Hematopoietic multipotent progenitor cell treated with erythropoietin and hydrocortisone succinate and interleukin-3 and kit ligand, for 8 days (in vitro differentiated cells): ENCODE data around the gene DAND5.
"Not testable (repeated sequence)": the region's sequence is repeated elsewhere in the genome, so short reads cannot be mapped to it uniquely, and the experiment has no call there.

ENCODE experiments used
- DNase-seq: peaks from one replicate; pipeline ENCODE4 v3.0.0-alpha.2; 2015

Gene DAND5

GRCh38 chr19:12946092-12946721 lies 23.2 kb upstream of the DAND5 start:
- DNase-seq: peak; percentile 77

- peak; percentile 44 for DNase-seq
Measured at GRCh38 chr19:12946731-12947496, 22.5 kb upstream of the DAND5 start.

DNA sequence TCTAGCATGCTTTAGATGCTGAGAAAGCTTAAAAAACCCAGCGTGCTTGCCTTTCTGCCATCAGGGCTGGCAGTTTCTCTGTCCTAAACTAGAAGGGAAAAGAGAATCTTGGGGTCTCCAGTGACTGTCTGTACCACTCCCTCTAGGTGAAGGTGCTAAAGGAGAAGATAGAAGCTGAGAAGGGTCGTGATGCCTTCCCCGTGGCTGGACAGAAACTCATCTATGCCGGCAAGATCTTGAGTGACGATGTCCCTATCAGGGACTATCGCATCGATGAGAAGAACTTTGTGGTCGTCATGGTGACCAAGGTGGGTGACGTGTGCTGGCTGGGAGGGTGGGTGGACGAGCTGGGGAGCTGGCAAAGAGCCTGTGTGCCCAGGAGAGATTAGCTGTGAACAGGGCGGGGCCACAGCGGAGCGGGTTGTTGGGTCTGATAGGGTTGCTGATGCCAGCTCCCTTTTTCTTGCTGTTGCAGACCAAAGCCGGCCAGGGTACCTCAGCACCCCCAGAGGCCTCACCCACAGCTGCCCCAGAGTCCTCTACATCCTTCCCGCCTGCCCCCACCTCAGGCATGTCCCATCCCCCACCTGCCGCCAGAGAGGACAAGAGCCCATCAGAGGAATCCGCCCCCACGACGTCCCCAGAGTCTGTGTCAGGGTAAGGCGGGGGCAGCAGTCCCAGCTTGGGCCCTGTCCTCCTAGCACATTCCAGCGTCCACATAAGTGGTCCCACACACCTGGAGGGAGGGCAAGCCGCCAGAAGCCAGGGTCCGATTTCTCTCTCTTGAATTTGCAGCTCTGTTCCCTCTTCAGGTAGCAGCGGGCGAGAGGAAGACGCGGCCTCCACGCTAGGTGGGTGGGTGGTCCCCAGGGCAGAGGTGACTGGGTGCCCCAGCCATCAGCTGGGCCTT lies 21.4 kb upstream of the DAND5 start:
- DNase-seq: peak; percentile 99

- no peak for DNase-seq
Measured at GRCh38 chr19:12948612-12949362, 20.6 kb upstream of the DAND5 start.

GRCh38 chr19:12949363-12950283 lies 19.8 kb upstream of the DAND5 start:
- no peak for DNase-seq

DNA sequence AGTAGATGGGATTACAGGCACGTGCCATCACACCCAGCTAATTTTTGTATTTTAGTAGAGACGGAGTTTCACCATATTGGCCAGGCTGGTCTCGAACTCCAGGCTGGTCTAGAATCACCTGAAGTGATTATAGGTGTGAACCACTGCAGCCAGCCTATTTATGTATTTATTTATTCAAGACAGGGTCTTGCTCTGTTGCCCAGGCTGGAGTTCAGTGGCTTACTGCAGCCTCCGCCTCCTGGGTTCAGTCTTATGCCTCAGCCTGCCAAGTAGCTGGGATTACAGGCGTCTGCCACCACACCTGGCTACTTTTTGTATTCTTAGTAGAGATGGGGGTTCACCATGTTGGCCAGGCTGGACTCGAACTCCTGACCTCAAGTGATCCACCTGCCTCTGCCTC lies 17.3 kb upstream of the DAND5 start:
- DNase-seq: not testable (repeated sequence)

- DNase-seq: no peak
Measured at GRCh38 chr19:12952488-12953137, 16.8 kb upstream of the DAND5 start.

GRCh38 chr19:12953138-12953798 lies 16.1 kb upstream of the DAND5 start:
- peak; percentile 33 for DNase-seq

DNA sequence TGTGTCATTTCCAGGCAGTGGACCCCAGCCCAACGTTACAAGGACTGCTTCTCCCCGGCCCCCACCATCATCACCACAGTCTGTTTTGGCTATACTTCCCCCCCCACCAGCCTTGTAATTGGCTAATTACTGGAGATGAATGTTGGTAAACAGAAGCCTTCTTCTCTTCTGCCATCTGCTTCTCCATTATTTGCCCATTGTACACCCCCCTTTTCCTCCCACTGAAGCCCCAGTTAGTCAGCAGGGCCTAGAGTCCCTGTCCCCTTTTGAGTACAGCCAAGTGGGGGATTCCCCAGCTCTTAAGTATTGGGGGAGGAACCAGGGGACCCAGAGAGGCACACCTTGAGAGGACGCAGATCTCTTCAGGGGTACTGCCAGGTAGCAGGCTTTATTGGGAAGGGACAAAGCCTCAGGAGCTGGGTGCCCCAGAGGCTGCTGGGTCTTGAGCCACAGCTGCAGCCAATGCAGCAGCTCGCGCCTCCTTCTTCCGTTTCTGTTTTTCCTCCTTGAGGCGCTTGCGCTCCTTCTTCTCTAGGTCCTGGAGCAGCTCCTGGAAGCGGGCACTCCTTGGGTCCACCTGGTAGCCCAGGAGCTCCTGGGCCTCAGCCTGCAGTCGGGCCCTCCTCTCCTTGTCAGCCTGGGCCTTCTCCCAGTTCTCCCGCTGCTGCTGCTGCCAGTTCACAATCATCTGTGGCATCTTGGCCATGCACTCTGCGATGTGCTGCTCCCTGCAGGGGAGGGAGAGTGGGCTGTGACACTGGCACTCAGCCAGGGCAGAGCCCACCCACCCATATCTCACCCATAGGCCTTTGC lies 15.4 kb upstream of the DAND5 start:
- DNase-seq: no peak

DNA sequence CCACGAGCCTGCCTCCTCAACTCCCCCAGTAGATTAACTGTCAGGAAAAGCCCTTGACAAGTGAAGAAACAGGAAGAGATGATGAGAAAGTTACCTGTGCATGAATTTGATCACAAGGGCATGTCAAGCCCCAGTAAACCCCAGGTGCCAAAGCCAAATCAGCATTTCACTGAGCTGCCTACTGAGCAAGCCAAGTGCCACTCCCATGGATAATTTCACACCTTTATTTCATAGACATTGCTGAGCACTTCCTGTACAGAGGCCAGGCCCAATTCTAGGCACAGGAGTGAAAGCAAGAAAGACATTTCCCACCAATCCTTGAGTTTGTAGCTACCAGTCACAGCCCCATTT lies 14.8 kb upstream of the DAND5 start:
- DNase-seq: no peak

GRCh38 chr19:12955575-12955974 lies 13.8 kb upstream of the DAND5 start:
- DNase-seq: not testable (repeated sequence)

DNA sequence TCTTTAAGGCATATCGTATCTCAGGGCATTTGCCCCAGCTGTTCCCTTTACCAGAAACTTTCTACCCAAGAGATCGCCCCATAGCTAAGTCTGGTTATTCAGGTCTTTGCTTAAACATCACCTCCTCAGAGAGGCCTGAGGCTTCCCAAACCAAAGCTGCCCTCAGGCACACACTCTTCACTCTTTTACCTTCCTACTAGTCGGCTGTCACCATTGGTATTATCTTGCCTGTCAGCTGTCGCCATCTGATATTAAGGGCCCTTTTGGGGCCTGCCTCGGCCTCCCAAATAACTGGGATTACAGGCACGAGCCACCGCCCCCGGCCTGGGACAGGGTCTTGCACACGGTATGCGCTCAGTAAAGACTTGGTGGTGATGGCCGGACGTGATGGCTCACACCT lies 13.4 kb upstream of the DAND5 start:
- DNase-seq: peak; percentile 54

- DNase-seq: peak; percentile 86
Measured at GRCh38 chr19:12956446-12957388, 12.7 kb upstream of the DAND5 start, which contains the start of gene GADD45GIP1. Gene GADD45GIP1, minus strand, starts transcription at chr19:12957223. Its CDS starts 11 bp downstream, at chr19:12957212.

- DNase-seq: not testable (repeated sequence)
Measured at GRCh38 chr19:12957389-12957952, 11.9 kb upstream of the DAND5 start.

GRCh38 chr19:12959481-12959880 lies 9.9 kb upstream of the DAND5 start:
- no peak for DNase-seq

- DNase-seq: peak; percentile 91
Measured at GRCh38 chr19:12965017-12965811, 4.2 kb upstream of the DAND5 start.

GRCh38 chr19:12965812-12966135 lies 3.6 kb upstream of the DAND5 start:
- DNase-seq: no peak
